ENCODE data around the gene SLC26A1.

Gene SLC26A1

GRCh38 chr4:993111-994029, at the start of gene SLC26A1:
Gene SLC26A1, minus strand, starts transcription at chr4:993404. Its CDS starts 1,701 bp downstream, at chr4:991703.
- H3K9ac ChIP-seq (ENCODE audit: low read length): no peak within 1 kb of the TSS
- no peaks in the 10 kb centered on the region for H3K9me3 ChIP-seq (ENCODE audit: control insufficient read depth, low read length)
- peaks cover 8% of the 10 kb centered on the region for H3K4me1 ChIP-seq (ENCODE audit: control insufficient read depth, insufficient read depth, low read length)
- H3K36me3 ChIP-seq (ENCODE audit: control insufficient read depth, insufficient read depth, low read length, severe bottlenecking): peaks cover 17% of the 10 kb centered on the region
- peaks cover 3% of the 10 kb centered on the region for H3K27me3 ChIP-seq (replicated peaks; ENCODE audit: control insufficient read depth, insufficient read depth, low read length)
- no peak for DNase-seq (ENCODE audit: low read depth)
- no peak within 1 kb of the TSS for H3K4me3 ChIP-seq (ENCODE audit: low read length)

- Histone ChIP-seq H3K9ac (ENCODE audit: low read length) (peak overlapping the region; percentile 64), H3K36me3 (ENCODE audit: control insufficient read depth, insufficient read depth, low read length, severe bottlenecking) (no peaks in the 10 kb centered on the region), H3K4me3 (ENCODE audit: low read length) (no peak overlapping the region), H3K9me3 (ENCODE audit: control insufficient read depth, low read length) (no peaks in the 10 kb centered on the region), H3K4me1 (ENCODE audit: control insufficient read depth, insufficient read depth, low read length) (peaks cover 64% of the 10 kb centered on the region), H3K27me3 (replicated peaks; ENCODE audit: control insufficient read depth, insufficient read depth, low read length) (no peaks in the 10 kb centered on the region)
- DNase-seq (ENCODE audit: low read depth): no peak
Observed at GRCh38 chr4:1042352-1043055, 49.3 kb upstream of the SLC26A1 start.

- Histone ChIP-seq H3K4me1 (ENCODE audit: control insufficient read depth, insufficient read depth, low read length) (peaks cover 59% of the 10 kb centered on the region), H3K4me3 (ENCODE audit: low read length) (no peak overlapping the region), H3K9me3 (ENCODE audit: control insufficient read depth, low read length) (no peaks in the 10 kb centered on the region), H3K36me3 (ENCODE audit: control insufficient read depth, insufficient read depth, low read length, severe bottlenecking) (no peaks in the 10 kb centered on the region), H3K27me3 (replicated peaks; ENCODE audit: control insufficient read depth, insufficient read depth, low read length) (no peaks in the 10 kb centered on the region), H3K9ac (ENCODE audit: low read length) (peak overlapping the region; percentile 64)
- no peak for DNase-seq (ENCODE audit: low read depth)
Observed at GRCh38 chr4:1041936-1042330, 48.7 kb upstream of the SLC26A1 start.

- Histone ChIP-seq H3K27me3 (replicated peaks; ENCODE audit: control insufficient read depth, insufficient read depth, low read length) (no peaks in the 10 kb centered on the region), H3K9me3 (ENCODE audit: control insufficient read depth, low read length) (no peaks in the 10 kb centered on the region), H3K4me1 (ENCODE audit: control insufficient read depth, insufficient read depth, low read length) (peaks cover 57% of the 10 kb centered on the region), H3K9ac (ENCODE audit: low read length) (peak overlapping the region; percentile 64), H3K36me3 (ENCODE audit: control insufficient read depth, insufficient read depth, low read length, severe bottlenecking) (no peaks in the 10 kb centered on the region), H3K4me3 (ENCODE audit: low read length) (peak overlapping the region; percentile 50)
- DNase-seq (ENCODE audit: low read depth): no peak
Observed at GRCh38 chr4:1041147-1041935, 48.1 kb upstream of the SLC26A1 start.

- Histone ChIP-seq H3K4me3 (ENCODE audit: low read length) (peak overlapping the region; percentile 50), H3K9ac (ENCODE audit: low read length) (peak overlapping the region; percentile 77), H3K27me3 (replicated peaks; ENCODE audit: control insufficient read depth, insufficient read depth, low read length) (no peaks in the 10 kb centered on the region), H3K4me1 (ENCODE audit: control insufficient read depth, insufficient read depth, low read length) (peaks cover 59% of the 10 kb centered on the region), H3K9me3 (ENCODE audit: control insufficient read depth, low read length) (no peaks in the 10 kb centered on the region), H3K36me3 (ENCODE audit: control insufficient read depth, insufficient read depth, low read length, severe bottlenecking) (no peaks in the 10 kb centered on the region)
- DNase-seq (ENCODE audit: low read depth): no peak
Observed at GRCh38 chr4:1040344-1041146, 47.3 kb upstream of the SLC26A1 start.

GRCh38 chr4:1039493-1040343, 46.5 kb upstream of the SLC26A1 start:
- Histone ChIP-seq H3K9ac (ENCODE audit: low read length) (peak overlapping the region; percentile 77), H3K4me3 (ENCODE audit: low read length) (no peak overlapping the region), H3K27me3 (replicated peaks; ENCODE audit: control insufficient read depth, insufficient read depth, low read length) (no peaks in the 10 kb centered on the region), H3K4me1 (ENCODE audit: control insufficient read depth, insufficient read depth, low read length) (peaks cover 59% of the 10 kb centered on the region), H3K9me3 (ENCODE audit: control insufficient read depth, low read length) (no peaks in the 10 kb centered on the region), H3K36me3 (ENCODE audit: control insufficient read depth, insufficient read depth, low read length, severe bottlenecking) (no peaks in the 10 kb centered on the region)
- DNase-seq (ENCODE audit: low read depth): peak; percentile 75

- H3K4me3 ChIP-seq (ENCODE audit: low read length): no peak overlapping the region
- no peaks in the 10 kb centered on the region for H3K9me3 ChIP-seq (ENCODE audit: control insufficient read depth, low read length)
- no peaks in the 10 kb centered on the region for H3K27me3 ChIP-seq (replicated peaks; ENCODE audit: control insufficient read depth, insufficient read depth, low read length)
- H3K9ac ChIP-seq (ENCODE audit: low read length): peak overlapping the region; percentile 77
- DNase-seq (ENCODE audit: low read depth): no peak
- H3K4me1 ChIP-seq (ENCODE audit: control insufficient read depth, insufficient read depth, low read length): peaks cover 58% of the 10 kb centered on the region
- H3K36me3 ChIP-seq (ENCODE audit: control insufficient read depth, insufficient read depth, low read length, severe bottlenecking): no peaks in the 10 kb centered on the region
Observed at GRCh38 chr4:1038948-1039492, 45.8 kb upstream of the SLC26A1 start.

GRCh38 chr4:1036976-1037810, 44.0 kb upstream of the SLC26A1 start:
- Histone ChIP-seq H3K4me3 (ENCODE audit: low read length) (no peak overlapping the region), H3K4me1 (ENCODE audit: control insufficient read depth, insufficient read depth, low read length) (peaks cover 61% of the 10 kb centered on the region)
- DNase-seq (ENCODE audit: low read depth): no peak

GRCh38 chr4:1036095-1036494, 42.9 kb upstream of the SLC26A1 start:
- Histone ChIP-seq H3K4me1 (ENCODE audit: control insufficient read depth, insufficient read depth, low read length) (peaks cover 51% of the 10 kb centered on the region), H3K4me3 (ENCODE audit: low read length) (no peak overlapping the region), H3K9ac (ENCODE audit: low read length) (no peak overlapping the region), H3K9me3 (ENCODE audit: control insufficient read depth, low read length) (no peaks in the 10 kb centered on the region), H3K27me3 (replicated peaks; ENCODE audit: control insufficient read depth, insufficient read depth, low read length) (no peaks in the 10 kb centered on the region), H3K36me3 (ENCODE audit: control insufficient read depth, insufficient read depth, low read length, severe bottlenecking) (no peaks in the 10 kb centered on the region)
- DNase-seq (ENCODE audit: low read depth): no peak

More at GRCh38 chr4:1036976-1037810, 44.0 kb upstream of the SLC26A1 start:
- Histone ChIP-seq H3K9me3 (ENCODE audit: control insufficient read depth, low read length) (no peaks in the 10 kb centered on the region), H3K9ac (ENCODE audit: low read length) (no peak overlapping the region), H3K27me3 (replicated peaks; ENCODE audit: control insufficient read depth, insufficient read depth, low read length) (no peaks in the 10 kb centered on the region), H3K36me3 (ENCODE audit: control insufficient read depth, insufficient read depth, low read length, severe bottlenecking) (no peaks in the 10 kb centered on the region)
